Mesodermal cell (in vitro differentiated cells): Measurements from ENCODE around the gene FXYD5.
"Not testable (repeated sequence)": the region's sequence is repeated elsewhere in the genome, so short reads cannot be mapped to it uniquely, and the experiment has no call there.

Experiments used
- H3K27ac ChIP-seq: 2 replicates; pipeline ENCODE4 v1.7.0; 2013; ENCODE audit warnings: mild to moderate bottlenecking, low read depth, low read length, moderate library complexity; ENCODE audit not compliant: severe bottlenecking
- H3K36me3 ChIP-seq: 2 replicates; pipeline ENCODE4 v1.7.1; 2013; ENCODE audit warnings: mild to moderate bottlenecking, low read length, moderate library complexity; ENCODE audit not compliant: control insufficient read depth, insufficient read depth
- H3K4me1 ChIP-seq: one replicate; pipeline ENCODE4 v1.7.1; 2013; ENCODE audit warnings: mild to moderate bottlenecking, low read length; ENCODE audit not compliant: insufficient read depth, control insufficient read depth, poor library complexity, severe bottlenecking
- H3K4me3 ChIP-seq: 2 replicates; pipeline ENCODE4 v1.7.0; 2013; ENCODE audit warnings: low read length, control low read depth, mild to moderate bottlenecking; ENCODE audit not compliant: insufficient read depth, poor library complexity, severe bottlenecking; ENCODE audit errors: extremely low read depth
- H3K9me3 ChIP-seq: 2 replicates; pipeline ENCODE4 v1.7.1; 2013; ENCODE audit warnings: mild to moderate bottlenecking, low read length, moderate library complexity; ENCODE audit not compliant: control insufficient read depth
- WGBS, 2 experiments: methylation state at CpG; one replicate each; pipeline ENCODE4 v1.1.5; 2013; ENCODE audit warnings: missing lambda C conversion rate in 2 of 2; ENCODE audit not compliant: insufficient coverage in 2 of 2; 5-methylcytosine and 5-hydroxymethylcytosine counted together

Gene FXYD5

DNA sequence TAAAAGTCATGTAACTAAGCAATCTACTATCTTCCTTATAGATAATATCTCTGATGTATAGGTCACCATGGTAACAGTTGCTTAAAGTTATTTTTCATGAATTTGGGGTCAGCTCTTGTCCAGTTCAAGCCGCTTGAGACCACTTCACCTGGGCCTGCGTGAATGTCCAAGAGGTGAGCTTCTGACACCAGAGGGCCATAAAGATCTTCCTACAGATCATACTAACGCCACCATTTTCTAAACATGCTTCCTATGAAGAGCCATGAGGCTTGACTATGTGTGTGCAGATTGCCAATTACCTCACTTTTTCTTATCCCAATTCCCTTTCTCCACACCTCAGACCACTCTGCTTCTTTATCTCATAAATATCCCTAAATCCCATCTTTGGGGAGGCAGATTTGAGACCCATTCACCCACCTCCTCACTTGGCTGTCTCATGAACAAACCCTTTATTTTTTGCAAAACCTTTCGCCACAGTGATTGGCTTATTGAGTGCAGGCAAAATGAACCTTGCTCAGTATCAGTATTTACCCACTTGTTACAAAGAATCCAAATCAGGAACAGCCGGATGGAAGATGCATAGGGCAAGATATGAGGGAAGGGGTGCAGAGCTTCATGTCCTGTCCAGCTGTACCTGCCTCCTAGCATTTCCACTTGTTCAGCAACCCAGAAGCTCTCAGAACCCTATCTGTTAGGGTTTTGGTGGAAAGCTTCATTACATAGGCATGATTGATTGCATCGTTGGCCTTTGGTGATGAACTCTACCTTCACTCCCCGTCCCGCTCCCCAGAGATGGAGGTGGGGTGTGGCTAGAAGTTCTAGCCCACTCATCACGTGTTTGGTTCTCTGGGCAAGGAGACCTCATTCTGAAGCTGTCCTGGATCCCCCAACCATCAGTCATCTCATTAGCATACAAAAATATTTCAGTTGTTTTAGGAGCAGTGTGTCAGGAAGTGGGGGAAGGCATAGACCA lies 39.8 kb downstream of the FXYD5 start:
- H3K4me1 ChIP-seq: no peaks in the 10 kb centered on the region
- no peak overlapping the region for H3K27ac ChIP-seq
- no peak overlapping the region for H3K4me3 ChIP-seq
- peaks cover 5% of the 10 kb centered on the region for H3K9me3 ChIP-seq
- H3K36me3 ChIP-seq: no peaks in the 10 kb centered on the region
- 86% methylated on average over 3 of the region's 9 CpGs; no CpG with 5 or more reads in 1 of the 2 experiments for WGBS, 2 experiments

DNA sequence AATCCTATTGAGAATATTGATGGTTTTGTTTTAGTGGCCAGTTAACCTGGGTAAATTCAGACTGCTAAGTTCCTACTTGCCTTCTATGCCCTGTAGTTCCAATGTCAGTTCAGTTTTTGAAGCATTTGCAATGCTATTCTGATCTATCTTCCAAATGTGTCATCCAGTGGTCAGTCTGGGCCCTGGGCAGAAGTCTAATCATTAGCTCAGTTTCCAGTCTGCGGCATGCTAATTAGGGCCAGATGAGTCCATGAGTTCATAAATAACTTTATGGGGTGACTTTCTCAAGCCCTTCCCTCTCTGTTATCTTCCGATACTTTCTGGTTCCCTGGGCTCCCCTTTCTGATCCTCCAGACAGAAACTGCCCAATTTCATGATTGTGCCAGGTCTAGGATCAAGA lies 41.3 kb downstream of the FXYD5 start:
- H3K36me3 ChIP-seq: no peaks in the 10 kb centered on the region
- H3K27ac ChIP-seq: no peak overlapping the region
- no peak overlapping the region for H3K4me3 ChIP-seq
- no peaks in the 10 kb centered on the region for H3K4me1 ChIP-seq
- H3K9me3 ChIP-seq: peaks cover 5% of the 10 kb centered on the region
- 80 to 100% methylated on average over 1 of the region's 2 CpGs for WGBS, 2 experiments

DNA sequence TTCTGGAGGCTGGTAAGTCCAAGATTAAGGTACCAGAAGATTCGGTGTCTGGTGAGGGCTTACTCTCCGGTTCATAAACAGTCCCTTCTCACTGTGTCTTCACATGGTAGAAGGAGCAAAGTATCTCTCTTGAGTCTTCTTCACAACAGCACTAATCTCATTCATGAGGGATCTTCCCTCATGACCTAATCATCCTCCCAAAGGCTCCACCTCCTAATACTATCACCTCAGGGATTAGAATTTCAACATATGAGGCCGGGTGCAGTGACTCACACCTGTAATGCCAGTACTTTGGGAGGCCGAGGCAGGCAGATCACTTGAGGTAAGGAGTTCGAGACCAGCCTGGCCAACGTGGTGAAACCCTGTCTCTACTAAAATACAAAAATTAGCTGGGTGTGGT lies 42.3 kb downstream of the FXYD5 start:
- H3K4me1 ChIP-seq, H3K9me3 ChIP-seq, H3K27ac ChIP-seq, H3K4me3 ChIP-seq, H3K36me3 ChIP-seq: not testable (repeated sequence)
- WGBS, 2 experiments: 68 to 76% methylated on average over 6 of the region's 6 CpGs

DNA sequence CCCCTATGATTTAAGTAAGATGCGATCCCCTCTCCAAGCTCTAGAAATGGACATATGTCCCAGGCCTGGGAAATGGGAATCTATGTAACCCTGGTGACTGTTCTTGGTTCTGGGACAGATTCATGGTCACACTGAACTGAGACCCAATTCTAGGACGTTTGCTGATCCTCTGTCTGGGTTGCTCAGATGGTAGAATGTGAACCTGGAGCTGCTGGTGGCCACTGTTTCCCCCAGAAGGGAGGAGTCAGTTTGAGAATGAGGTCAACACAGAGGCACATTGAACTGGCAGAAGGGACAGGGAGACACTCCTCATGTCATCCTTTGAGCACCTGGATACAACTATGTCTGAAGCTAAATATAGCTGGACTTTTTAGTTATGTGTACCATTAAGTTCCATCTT lies 44.9 kb downstream of the FXYD5 start:
- H3K4me3 ChIP-seq: no peak overlapping the region
- H3K9me3 ChIP-seq: no peaks in the 10 kb centered on the region
- no peak overlapping the region for H3K27ac ChIP-seq
- no peaks in the 10 kb centered on the region for H3K4me1 ChIP-seq
- H3K36me3 ChIP-seq: no peaks in the 10 kb centered on the region
- WGBS, 2 experiments: 94 to 100% methylated on average over 1 to 2 of the region's 2 CpGs

DNA sequence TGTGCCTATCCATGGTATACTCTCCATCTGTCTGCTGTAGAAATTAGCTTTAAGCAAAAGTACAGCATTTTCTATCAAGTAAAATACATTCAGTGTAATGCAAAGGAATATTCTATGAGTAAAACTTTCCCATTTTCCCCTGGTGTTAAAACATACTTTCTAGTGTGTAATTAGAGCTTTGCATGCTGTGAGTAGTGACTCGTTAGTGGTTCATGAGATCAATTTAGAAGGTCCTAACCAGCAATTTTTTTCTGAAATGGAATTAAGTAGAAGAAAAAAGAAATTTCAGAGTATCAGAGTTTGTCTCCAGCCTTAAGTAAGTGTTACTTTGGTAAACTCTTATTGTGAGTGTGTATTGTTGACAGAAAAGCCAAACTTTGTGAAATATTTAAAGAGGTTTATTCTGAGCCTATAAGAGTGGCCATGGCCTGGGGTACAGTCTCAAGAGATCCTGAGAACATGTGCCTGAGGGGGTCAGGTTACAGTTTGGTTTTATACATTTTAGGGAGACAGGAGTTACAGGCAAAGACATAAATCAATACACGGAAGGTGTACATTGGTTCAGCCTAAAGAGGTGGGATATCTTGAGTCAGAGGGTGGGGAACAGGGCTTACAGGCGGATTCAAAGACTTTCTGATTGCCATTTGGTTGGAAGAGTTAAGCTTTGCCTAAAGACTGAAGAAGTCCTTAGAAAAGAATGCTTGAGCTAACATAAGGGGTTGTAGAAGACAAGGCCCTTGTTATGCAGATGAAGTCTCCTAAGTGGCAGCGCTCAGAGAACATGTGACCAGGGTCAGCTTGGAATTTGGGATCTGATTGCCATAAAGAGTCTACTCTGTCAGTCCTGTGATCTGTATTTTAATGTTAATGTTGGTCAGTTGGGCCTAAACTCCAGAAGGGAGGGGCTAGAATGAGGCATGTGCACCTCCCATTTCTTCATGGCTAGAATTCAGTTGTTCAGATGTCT lies 48.5 kb downstream of the FXYD5 start:
- H3K4me1 ChIP-seq: no peaks in the 10 kb centered on the region
- 57 to 60% methylated on average over 4 of the region's 4 CpGs for WGBS, 2 experiments
- H3K9me3 ChIP-seq: no peaks in the 10 kb centered on the region
- no peaks in the 10 kb centered on the region for H3K36me3 ChIP-seq
- H3K27ac ChIP-seq: no peak overlapping the region
- H3K4me3 ChIP-seq: no peak overlapping the region

DNA sequence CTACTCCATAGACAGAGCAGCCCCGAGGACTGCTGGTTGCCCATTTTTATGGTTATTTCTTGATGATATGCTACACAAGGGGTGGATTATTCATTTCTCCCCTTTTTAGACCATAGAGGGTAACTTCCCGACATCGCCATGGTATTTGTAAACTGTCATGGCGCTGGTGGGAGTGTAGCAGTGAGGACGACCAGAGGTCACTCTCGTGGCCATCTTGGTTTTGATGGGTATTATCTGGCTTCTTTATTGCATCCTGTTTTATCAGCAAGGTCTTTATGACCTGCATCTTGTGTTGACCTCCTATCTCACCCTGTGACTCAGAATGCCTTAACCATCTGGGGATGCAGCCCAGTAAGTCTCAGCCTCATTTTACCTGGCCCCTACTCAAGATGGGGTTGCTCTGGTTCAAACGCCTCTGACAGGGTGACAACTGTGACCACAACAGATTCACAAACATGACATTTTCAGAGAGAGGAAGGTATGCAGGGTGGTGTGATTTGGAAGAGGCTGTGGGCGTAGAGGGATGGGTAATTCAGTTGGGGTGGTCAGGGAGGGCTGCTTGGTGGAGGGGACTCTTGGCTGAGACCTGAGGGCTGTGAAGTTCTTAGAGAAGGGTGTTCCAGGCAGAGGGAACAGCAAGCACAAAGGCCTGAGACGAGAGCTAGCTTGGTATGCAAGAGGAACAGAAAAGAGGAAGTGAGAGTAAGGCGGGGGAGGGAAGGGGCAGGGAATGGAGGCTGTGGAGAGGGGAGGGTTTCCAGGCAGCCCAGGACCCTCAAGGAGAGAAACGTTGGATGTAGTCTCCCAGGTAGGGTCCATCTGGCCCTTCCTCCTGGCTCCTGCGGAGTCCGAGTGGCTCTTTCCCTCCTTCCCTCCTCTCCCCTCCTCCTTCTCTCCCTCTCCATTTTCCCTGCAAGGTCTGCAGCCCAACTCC lies 50.5 kb downstream of the FXYD5 start:
- Histone ChIP-seq H3K36me3 (no peaks in the 10 kb centered on the region), H3K4me1 (no peaks in the 10 kb centered on the region), H3K27ac (no peak overlapping the region), H3K9me3 (no peaks in the 10 kb centered on the region), H3K4me3 (no peak overlapping the region)
- WGBS, 2 experiments: 77 to 93% methylated on average over 7 of the region's 13 CpGs

DNA sequence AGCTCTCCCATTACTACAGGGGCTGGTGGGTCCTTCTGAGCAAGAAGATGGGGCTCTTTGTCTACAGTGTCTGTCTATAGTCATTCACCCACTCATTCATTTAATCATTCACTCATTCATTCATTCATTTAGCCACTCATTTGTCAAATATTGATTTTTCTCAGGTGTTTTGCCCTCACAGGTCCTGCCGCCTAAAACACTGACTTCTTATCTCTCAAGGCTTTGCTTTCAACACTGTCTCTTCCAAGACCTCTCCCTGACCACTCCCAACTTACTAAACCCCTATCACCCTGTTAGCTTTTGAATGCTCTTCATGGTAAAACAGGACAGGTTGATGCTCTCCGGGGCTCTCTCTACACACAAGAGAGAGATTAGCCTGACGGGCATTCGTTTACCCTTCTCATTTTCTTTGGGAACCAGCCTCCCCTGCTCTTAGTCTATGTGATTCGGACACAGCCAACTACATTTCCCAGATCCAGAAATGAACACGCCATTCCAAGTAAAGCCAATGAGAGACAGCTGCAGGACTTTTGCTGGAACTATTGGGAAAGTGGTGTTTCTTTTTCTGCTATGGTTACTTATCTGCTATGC lies 51.3 kb downstream of the FXYD5 start:
- H3K9me3 ChIP-seq: no peaks in the 10 kb centered on the region
- no peaks in the 10 kb centered on the region for H3K36me3 ChIP-seq
- no peak overlapping the region for H3K4me3 ChIP-seq
- no peaks in the 10 kb centered on the region for H3K4me1 ChIP-seq
- H3K27ac ChIP-seq: no peak overlapping the region
- WGBS, 2 experiments: 90 to 98% methylated on average over 4 to 5 of the region's 6 CpGs

DNA sequence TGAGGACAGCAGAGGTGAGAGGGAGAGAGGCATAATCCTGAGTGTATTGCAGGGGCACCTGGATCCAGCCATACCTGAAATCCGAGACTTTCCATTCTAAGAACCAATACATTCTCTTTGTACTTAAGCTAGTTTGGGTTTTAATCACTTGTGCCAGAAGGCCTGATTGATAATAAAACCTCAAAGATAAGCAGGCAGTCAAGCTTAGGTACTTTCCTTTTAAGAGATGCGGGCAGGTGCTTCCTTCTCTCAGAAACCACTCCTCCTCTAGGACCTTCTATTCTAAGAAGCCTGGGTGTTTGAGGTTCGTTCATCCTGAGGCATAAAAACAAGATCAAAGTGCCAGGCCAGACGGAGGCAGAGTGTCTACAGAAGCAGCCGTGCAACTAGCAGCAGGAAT lies 51.8 kb downstream of the FXYD5 start:
- whole genome bisulfite sequencing, 2 experiments: 80 to 88% methylated on average over 3 to 4 of the region's 5 CpGs
- Histone ChIP-seq H3K4me3 (no peak overlapping the region), H3K27ac (no peak overlapping the region), H3K4me1 (no peaks in the 10 kb centered on the region), H3K9me3 (no peaks in the 10 kb centered on the region), H3K36me3 (no peaks in the 10 kb centered on the region)

DNA sequence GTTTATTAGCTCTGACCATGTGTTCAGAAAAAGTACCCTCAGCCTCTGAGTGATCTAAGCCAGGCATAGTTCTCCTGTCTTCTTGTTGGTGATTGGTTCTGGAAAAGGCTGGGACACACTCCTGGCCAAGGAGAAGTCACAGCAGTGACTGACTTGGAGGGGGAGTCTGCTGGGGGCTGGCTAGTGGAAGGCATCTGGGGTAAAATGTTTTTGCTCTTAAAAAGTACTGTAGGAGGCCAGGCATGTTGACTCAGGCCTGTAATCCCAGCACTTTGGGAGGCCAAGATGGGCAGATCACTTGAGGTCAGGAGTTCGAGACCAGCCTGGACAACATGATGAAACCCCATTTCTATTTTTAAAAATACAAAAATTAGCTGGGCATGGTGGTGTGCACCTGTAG lies 52.3 kb downstream of the FXYD5 start:
- no peak overlapping the region for H3K27ac ChIP-seq
- H3K9me3 ChIP-seq: no peaks in the 10 kb centered on the region
- whole genome bisulfite sequencing, 2 experiments: 80% methylated on average over 1 of the region's 1 CpG; no CpG with 5 or more reads in 1 of the 2 experiments
- H3K4me1 ChIP-seq: no peaks in the 10 kb centered on the region
- no peaks in the 10 kb centered on the region for H3K36me3 ChIP-seq
- no peak overlapping the region for H3K4me3 ChIP-seq
